ENCODE results near the gene RASGRF2. TPM values are rescaled to one million over a fixed set of nuclear protein-coding genes. Genes with fewer than 3 reads are reported as not detected.

RASGRF2 gene
- polyA plus RNA-seq, 1 donor from 2014 or later = 0.42 TPM

- no peaks in the 10 kb centered on the region for H3K79me2 ChIP-seq (replicated peaks; ENCODE audit: insufficient read depth, low read length)
- H3K36me3 ChIP-seq (ENCODE audit: insufficient read depth, low read length) = no peaks in the 10 kb centered on the region
- H2AFZ ChIP-seq (ENCODE audit: low read depth, low read length) = no peak overlapping the region
- no peaks in the 10 kb centered on the region for H4K20me1 ChIP-seq (ENCODE audit: insufficient read depth)
- no peak overlapping the region for H3K27ac ChIP-seq (ENCODE audit: low read length)
- H3F3A ChIP-seq (ENCODE audit: insufficient read depth, low read length, poor library complexity, severe bottlenecking) = no peaks in the 10 kb centered on the region
- no peak for TF ChIP-seq MXI1 (conservative IDR thresholded peaks at IDR 0.05; ENCODE audit: poor library complexity, severe bottlenecking)
- no peak for TF ChIP-seq SMC3 (conservative IDR thresholded peaks at IDR 0.05; ENCODE audit: poor library complexity)
- TF ChIP-seq EZH2 (IDR thresholded peaks at IDR 0.05; ENCODE audit: borderline replicate concordance, insufficient read depth, low read length, poor library complexity, severe bottlenecking) = no peak
- no peak for TF ChIP-seq TAF1 (IDR thresholded peaks at IDR 0.05; ENCODE audit: low read depth)
- no peak for TF ChIP-seq EP300 (conservative IDR thresholded peaks at IDR 0.05; ENCODE audit: poor library complexity, severe bottlenecking)
- no peak for TF ChIP-seq POLR2AphosphoS5 (IDR thresholded peaks at IDR 0.05)
- no peak for TF ChIP-seq CTCF (IDR thresholded peaks at IDR 0.05; ENCODE audit: poor library complexity, severe bottlenecking)
- no peak overlapping the region for H3K9ac ChIP-seq (ENCODE audit: low read length)
- H3K9me2 ChIP-seq (ENCODE audit: insufficient read depth, low read length) = no peaks in the 10 kb centered on the region
- H3K4me3 ChIP-seq (ENCODE audit: low read length) = no peak overlapping the region
- no peaks in the 10 kb centered on the region for H3K9me3 ChIP-seq (ENCODE audit: low read length)
- H3K4me2 ChIP-seq (ENCODE audit: low read length) = no peak overlapping the region
- H3K27me3 ChIP-seq (ENCODE audit: insufficient read depth, low read depth, low read length) = peaks cover 52% of the 10 kb centered on the region
These were observed 3.9 kb downstream of the RASGRF2 start for GRCh38 chr5:80963966-80964481.

DNA sequence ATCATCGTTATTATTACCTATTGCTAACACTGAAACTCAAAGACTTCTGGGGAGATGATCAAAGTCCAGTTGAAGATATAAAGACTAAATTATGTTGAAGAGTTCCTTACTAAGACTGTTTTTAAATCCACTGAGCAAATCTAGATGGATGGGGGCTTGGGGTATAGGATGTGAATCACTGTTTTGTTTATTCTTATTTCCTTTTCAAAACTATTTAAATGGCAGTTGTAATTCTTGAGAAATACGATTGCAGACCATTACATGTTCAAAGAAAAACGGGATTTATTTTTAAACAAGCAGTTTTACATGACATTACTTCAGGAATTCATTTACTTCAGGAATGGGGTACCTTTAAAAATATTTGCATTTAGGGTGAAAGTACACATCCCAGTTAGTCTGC is 4.3 kb downstream of the RASGRF2 start:
- Histone ChIP-seq H2AFZ (ENCODE audit: low read depth, low read length) (no peak overlapping the region), H3F3A (ENCODE audit: insufficient read depth, low read length, poor library complexity, severe bottlenecking) (no peaks in the 10 kb centered on the region), H3K27ac (ENCODE audit: low read length) (no peak overlapping the region), H4K20me1 (ENCODE audit: insufficient read depth) (no peaks in the 10 kb centered on the region), H3K9me3 (ENCODE audit: low read length) (no peaks in the 10 kb centered on the region), H3K9me2 (ENCODE audit: insufficient read depth, low read length) (no peaks in the 10 kb centered on the region), H3K36me3 (ENCODE audit: insufficient read depth, low read length) (no peaks in the 10 kb centered on the region), H3K4me2 (ENCODE audit: low read length) (no peak overlapping the region), H3K27me3 (ENCODE audit: insufficient read depth, low read depth, low read length) (peaks cover 48% of the 10 kb centered on the region), H3K4me3 (ENCODE audit: low read length) (no peak overlapping the region), H3K9ac (ENCODE audit: low read length) (no peak overlapping the region), H3K79me2 (replicated peaks; ENCODE audit: insufficient read depth, low read length) (no peaks in the 10 kb centered on the region)
- TF ChIP-seq EZH2 (IDR thresholded peaks at IDR 0.05; ENCODE audit: borderline replicate concordance, insufficient read depth, low read length, poor library complexity, severe bottlenecking) = no peak
- TF ChIP-seq POLR2AphosphoS5 (IDR thresholded peaks at IDR 0.05) = no peak
- no peak for TF ChIP-seq TAF1 (IDR thresholded peaks at IDR 0.05; ENCODE audit: low read depth)
- no peak for TF ChIP-seq REST (IDR thresholded peaks at IDR 0.05; ENCODE audit: borderline replicate concordance)
- TF ChIP-seq SMC3 (conservative IDR thresholded peaks at IDR 0.05; ENCODE audit: poor library complexity) = no peak
- no peak for TF ChIP-seq CTCF (IDR thresholded peaks at IDR 0.05; ENCODE audit: poor library complexity, severe bottlenecking)
- TF ChIP-seq EP300 (conservative IDR thresholded peaks at IDR 0.05; ENCODE audit: poor library complexity, severe bottlenecking) = no peak
- no peak for TF ChIP-seq MXI1 (conservative IDR thresholded peaks at IDR 0.05; ENCODE audit: poor library complexity, severe bottlenecking)
